ENCODE measurements around the gene FOXD3. TPM values are rescaled to one million over a fixed set of nuclear protein-coding genes. Genes with fewer than 3 reads are reported as not detected.

Gene FOXD3
- total and polyA plus RNA-seq, 4 donors, result under 0.01 to 0.05 TPM; not detected in 2

DNA sequence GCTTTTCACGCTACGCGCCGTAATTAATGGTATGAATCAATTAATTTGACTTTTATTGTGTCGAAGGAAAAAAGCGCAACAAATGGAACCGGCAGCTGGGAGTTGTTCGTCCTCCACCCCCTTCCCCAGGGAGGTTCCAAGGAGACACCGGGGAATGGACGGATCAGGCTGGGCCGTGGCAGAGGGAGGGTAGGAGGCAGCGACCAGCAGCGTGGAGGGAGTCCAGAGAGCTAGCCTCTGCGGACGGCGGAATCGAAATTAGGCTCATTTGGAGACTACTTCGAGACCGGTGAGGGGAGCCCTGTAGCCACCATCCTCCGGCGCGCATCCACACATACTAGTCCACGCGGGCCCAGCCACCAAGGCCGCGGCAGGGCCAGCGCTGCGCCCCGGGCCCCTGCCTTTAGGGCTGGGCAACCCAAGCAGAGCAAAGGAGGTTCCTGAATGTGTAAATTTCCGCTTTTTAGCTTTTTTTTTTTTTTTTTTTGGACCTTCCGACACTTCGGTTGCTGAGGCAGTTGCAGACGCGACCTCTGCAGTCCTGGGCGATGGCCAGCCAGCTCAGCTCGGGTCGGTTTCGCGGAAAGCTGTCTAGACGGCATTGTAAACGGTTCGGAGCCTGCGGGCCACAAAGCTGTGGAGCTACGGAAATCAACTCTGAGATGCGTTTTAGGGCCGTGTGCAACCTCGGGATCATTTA, 2.2 kb upstream of the FOXD3 start:
- Histone ChIP-seq H3K4me1 (ENCODE audit: control insufficient read depth in 4 of 4, insufficient read depth in 4 of 4, low read length in 3 of 4) (peaks cover 4 to 38% (median 27%) of the 10 kb centered on the region in 4 donors), H3K9me3 (ENCODE audit: control insufficient read depth in 4 of 4, low read length in 3 of 4) (peaks cover 0 to 21% (median under 1%) of the 10 kb centered on the region in 4 donors), H3K9ac (ENCODE audit: low read depth in 1 of 2, low read length in 2 of 2) (no peak overlapping the region), H3K36me3 (ENCODE audit: control insufficient read depth in 4 of 4, insufficient read depth in 3 of 4, low read depth in 1 of 4, low read length in 3 of 4) (no peaks in the 10 kb centered on the region), H3K27ac (ENCODE audit: low read depth in 1 of 2, low read length in 2 of 2) (no peak overlapping the region), H3K4me3 (ENCODE audit: low read depth in 1 of 3, low read length in 3 of 3) (no peak overlapping the region), H3K27me3 (ENCODE audit: control insufficient read depth in 4 of 4, insufficient read depth in 4 of 4, low read length in 3 of 4) (peaks cover 10 to 27% (median 18%) of the 10 kb centered on the region in 4 donors)
- 10% methylated on average over 47 of the region's 47 CpGs for WGBS
- DNase-seq (ENCODE audit: low spot score), result no peak
- TF ChIP-seq TAF1 (conservative IDR thresholded peaks at IDR 0.05) (no peak), GABPA (IDR thresholded peaks at IDR 0.05 in 1 of 2, conservative IDR thresholded peaks at IDR 0.05 in 1 of 2) (no peak), JUND (IDR thresholded peaks at IDR 0.05) (no peak), EGR1 (IDR thresholded peaks at IDR 0.05; ENCODE audit: low read depth in 2 of 2) (no peak), ATF3 (IDR thresholded peaks at IDR 0.05) (no peak), ZBTB33 (IDR thresholded peaks at IDR 0.05) (no peak), FOXA2 (IDR thresholded peaks at IDR 0.05) (no peak), HNF4G (IDR thresholded peaks at IDR 0.05) (no peak), RAD21 (IDR thresholded peaks at IDR 0.05) (no peak), RXRA (IDR thresholded peaks at IDR 0.05) (no peak), NR2F2 (IDR thresholded peaks at IDR 0.05) (no peak), FOXA1 (IDR thresholded peaks at IDR 0.05) (no peak), SP1 (IDR thresholded peaks at IDR 0.05) (no peak), HNF4A (conservative IDR thresholded peaks at IDR 0.05) (no peak), MAX (IDR thresholded peaks at IDR 0.05) (no peak), YY1 (IDR thresholded peaks at IDR 0.05) (no peak)
- TF ChIP-seq, protein P1, sequence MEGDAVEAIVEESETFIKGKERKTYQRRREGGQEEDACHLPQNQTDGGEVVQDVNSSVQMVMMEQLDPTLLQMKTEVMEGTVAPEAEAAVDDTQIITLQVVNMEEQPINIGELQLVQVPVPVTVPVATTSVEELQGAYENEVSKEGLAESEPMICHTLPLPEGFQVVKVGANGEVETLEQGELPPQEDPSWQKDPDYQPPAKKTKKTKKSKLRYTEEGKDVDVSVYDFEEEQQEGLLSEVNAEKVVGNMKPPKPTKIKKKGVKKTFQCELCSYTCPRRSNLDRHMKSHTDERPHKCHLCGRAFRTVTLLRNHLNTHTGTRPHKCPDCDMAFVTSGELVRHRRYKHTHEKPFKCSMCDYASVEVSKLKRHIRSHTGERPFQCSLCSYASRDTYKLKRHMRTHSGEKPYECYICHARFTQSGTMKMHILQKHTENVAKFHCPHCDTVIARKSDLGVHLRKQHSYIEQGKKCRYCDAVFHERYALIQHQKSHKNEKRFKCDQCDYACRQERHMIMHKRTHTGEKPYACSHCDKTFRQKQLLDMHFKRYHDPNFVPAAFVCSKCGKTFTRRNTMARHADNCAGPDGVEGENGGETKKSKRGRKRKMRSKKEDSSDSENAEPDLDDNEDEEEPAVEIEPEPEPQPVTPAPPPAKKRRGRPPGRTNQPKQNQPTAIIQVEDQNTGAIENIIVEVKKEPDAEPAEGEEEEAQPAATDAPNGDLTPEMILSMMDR (IDR thresholded peaks at IDR 0.05; ENCODE audit: low read depth, low read length, missing input control), result no peak
- TF ChIP-seq, protein P2, sequence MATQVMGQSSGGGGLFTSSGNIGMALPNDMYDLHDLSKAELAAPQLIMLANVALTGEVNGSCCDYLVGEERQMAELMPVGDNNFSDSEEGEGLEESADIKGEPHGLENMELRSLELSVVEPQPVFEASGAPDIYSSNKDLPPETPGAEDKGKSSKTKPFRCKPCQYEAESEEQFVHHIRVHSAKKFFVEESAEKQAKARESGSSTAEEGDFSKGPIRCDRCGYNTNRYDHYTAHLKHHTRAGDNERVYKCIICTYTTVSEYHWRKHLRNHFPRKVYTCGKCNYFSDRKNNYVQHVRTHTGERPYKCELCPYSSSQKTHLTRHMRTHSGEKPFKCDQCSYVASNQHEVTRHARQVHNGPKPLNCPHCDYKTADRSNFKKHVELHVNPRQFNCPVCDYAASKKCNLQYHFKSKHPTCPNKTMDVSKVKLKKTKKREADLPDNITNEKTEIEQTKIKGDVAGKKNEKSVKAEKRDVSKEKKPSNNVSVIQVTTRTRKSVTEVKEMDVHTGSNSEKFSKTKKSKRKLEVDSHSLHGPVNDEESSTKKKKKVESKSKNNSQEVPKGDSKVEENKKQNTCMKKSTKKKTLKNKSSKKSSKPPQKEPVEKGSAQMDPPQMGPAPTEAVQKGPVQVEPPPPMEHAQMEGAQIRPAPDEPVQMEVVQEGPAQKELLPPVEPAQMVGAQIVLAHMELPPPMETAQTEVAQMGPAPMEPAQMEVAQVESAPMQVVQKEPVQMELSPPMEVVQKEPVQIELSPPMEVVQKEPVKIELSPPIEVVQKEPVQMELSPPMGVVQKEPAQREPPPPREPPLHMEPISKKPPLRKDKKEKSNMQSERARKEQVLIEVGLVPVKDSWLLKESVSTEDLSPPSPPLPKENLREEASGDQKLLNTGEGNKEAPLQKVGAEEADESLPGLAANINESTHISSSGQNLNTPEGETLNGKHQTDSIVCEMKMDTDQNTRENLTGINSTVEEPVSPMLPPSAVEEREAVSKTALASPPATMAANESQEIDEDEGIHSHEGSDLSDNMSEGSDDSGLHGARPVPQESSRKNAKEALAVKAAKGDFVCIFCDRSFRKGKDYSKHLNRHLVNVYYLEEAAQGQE (IDR thresholded peaks at IDR 0.05), result no peak
